Measurements from ENCODE around the gene TRIM34. TPM values are rescaled to one million over a fixed set of nuclear protein-coding genes. Genes with fewer than 3 reads are reported as not detected.
"Not testable (repeated sequence)": the region's sequence is repeated elsewhere in the genome, so short reads cannot be mapped to it uniquely, and the experiment has no call there.

TRIM34 gene
- total RNA-seq = 2.4 and 7.8 TPM in 2 replicates

DNA sequence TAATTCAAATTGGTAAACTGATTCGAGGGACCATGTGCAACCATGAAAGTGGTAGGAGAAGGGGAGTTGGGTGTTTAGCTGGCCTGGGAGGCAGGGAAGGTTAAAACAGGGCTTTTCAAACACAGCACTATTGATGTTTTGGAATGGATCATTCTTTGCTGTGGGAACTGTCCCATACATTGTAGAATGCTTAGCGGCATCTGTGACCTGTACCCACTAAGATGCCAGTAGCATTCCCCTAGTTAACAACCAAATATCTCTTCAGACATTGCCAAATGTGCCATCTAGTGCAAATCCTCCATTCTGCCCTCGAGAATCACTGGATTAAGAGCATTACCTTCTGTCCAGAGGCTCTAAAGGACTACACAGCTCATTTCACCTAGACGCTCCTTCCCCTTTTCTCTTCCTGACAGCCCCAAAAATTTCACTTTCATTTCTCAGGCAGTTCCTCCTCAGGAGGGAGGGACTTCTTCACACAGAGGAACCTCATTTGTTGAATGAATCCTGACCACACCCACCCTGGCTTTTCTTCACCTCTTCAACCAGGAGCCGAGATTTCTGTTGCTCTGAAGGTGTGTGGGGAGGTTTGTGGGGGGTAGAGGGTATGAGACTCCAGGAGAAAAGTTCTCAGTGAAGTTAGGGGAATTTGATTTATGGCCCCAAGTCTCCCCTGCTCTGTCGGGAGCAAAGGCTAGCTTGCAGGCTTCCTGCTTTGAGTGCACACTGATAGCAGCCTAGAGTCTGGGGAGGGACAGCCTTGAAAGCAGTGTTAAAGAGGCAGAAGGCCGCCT, at the start of gene TRIM34:
TSS of gene TRIM34 (plus strand) at position 513 of the 791 bp plus-strand sequence. CDS start 7,331 bp downstream, outside the sequence.
- no peak for DNase-seq (ENCODE audit: low read depth)
- TF ChIP-seq CTCF (conservative IDR thresholded peaks at IDR 0.05; ENCODE audit: low read depth, low read length) = no peak
- H3K4me3 ChIP-seq (ENCODE audit: low read depth, low read length) = peak within 1 kb of the TSS; percentile 67

DNA sequence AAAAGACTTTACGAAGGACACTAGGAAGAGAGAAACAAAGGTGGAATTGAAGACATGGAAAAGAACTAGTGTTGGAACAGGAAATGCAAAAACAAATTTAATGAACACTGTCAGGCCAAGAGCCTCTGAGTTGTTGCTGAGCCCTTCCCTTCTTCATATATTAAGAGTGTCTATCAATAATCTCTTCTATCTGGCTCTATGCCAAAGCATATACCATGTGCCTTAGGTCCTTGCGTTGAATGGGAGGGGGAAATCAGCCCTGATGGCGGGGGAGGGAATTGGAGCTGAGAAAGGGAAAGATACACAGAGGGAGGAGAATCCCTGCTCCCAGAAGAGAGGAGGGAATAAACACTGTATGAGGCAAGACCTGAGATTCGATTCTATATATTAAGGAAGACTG, 49.6 kb upstream of the TRIM34 start:
- H3K4me3 ChIP-seq (ENCODE audit: low read depth, low read length) = no peak overlapping the region

DNA sequence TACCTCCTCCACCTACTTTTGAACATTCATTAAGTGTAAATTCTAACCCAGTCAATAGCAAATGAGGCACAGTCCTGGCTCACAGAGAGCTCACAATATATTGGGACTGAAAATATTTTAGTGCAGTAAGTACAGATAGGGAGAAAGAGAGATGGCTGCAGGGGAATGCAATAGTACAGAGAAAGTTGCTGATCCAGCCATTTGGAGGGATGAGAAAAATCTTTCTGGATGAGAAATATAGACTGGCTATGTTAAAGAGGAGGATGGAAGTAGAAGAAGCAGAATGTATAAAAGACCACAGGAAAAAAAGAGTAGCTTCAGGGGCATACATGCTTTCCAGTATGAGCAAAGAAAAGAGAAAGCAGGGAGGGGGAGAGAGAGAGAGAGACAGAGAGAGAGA, 47.7 kb upstream of the TRIM34 start:
- DNase-seq (ENCODE audit: low read depth) = no peak
- TF ChIP-seq CTCF (conservative IDR thresholded peaks at IDR 0.05; ENCODE audit: low read depth, low read length) = no peak
- H3K4me3 ChIP-seq (ENCODE audit: low read depth, low read length) = no peak overlapping the region

More for the DNA sequence above, 49.6 kb upstream of the TRIM34 start:
- no peak for DNase-seq (ENCODE audit: low read depth)
- no peak for TF ChIP-seq CTCF (conservative IDR thresholded peaks at IDR 0.05; ENCODE audit: low read depth, low read length)

GRCh38 chr11:5580577-5580976, 44.2 kb upstream of the TRIM34 start, which contains the start of gene OR52B6:
OR52B6 (plus strand) TSS chr11:5580877; CDS start chr11:5580877, 0 bp downstream.
- no peak for TF ChIP-seq CTCF (conservative IDR thresholded peaks at IDR 0.05; ENCODE audit: low read depth, low read length)
- no peak for DNase-seq (ENCODE audit: low read depth)
- no peak within 1 kb of the TSS for H3K4me3 ChIP-seq (ENCODE audit: low read depth, low read length)

DNA sequence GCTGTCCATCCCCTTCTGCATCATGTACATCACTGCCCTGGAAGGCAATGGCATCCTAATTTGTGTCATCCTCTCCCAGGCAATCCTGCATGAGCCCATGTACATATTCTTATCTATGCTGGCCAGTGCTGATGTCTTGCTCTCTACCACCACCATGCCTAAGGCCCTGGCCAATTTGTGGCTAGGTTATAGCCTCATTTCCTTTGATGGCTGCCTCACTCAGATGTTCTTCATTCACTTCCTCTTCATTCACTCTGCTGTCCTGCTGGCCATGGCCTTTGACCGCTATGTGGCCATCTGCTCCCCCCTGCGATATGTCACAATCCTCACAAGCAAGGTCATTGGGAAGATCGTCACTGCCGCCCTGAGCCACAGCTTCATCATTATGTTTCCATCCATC, 43.8 kb upstream of the TRIM34 start:
- no peak for TF ChIP-seq CTCF (conservative IDR thresholded peaks at IDR 0.05; ENCODE audit: low read depth, low read length)
- no peak for DNase-seq (ENCODE audit: low read depth)
- no peak overlapping the region for H3K4me3 ChIP-seq (ENCODE audit: low read depth, low read length)

GRCh38 chr11:5584458-5584857, 40.3 kb upstream of the TRIM34 start:
- not testable (repeated sequence) for H3K4me3 ChIP-seq (ENCODE audit: low read depth, low read length); DNase-seq (ENCODE audit: low read depth)

DNA sequence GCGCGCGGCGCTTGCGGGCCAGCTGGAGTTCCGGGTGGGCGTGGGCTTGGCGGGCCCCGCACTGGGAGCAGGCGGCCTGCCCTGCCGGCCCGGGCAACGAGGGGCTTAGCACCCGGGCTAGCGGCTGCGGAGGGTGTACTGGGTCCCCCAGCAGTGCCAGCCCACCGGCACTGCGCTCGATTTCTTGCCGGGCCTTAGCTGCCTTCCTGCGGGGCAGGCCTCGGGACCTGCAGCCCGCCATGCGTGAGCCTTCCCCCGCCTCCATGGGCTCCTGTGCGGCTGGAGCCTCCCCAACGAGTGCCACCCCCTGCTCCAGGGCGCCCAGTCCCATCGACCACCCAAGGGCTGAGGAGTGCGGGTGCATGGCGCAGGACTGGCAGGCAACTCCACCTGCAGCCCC, 34.9 kb upstream of the TRIM34 start:
- DNase-seq (ENCODE audit: low read depth); H3K4me3 ChIP-seq (ENCODE audit: low read depth, low read length): not testable (repeated sequence)

- no peak overlapping the region for H3K4me3 ChIP-seq (ENCODE audit: low read depth, low read length)
- no peak for TF ChIP-seq CTCF (conservative IDR thresholded peaks at IDR 0.05; ENCODE audit: low read depth, low read length)
- DNase-seq (ENCODE audit: low read depth) = peak; percentile 88
Measured at GRCh38 chr11:5591613-5592012, 33.2 kb upstream of the TRIM34 start.
